NCI-H2107 treated with DMSO at 0.1 percent for 48 hours (cell line): Measurements from ENCODE around the gene CHI3L1.
A peak's percentile ranks its signal among the peaks of the same experiment; 100 is the strongest.

ENCODE experiments used
- DNase-seq: peaks from one replicate; lab custom pipeline; 2025; ENCODE audit not compliant: unreplicated experiment; lab: John Stamatoyannopoulos, UW

Gene CHI3L1

DNA sequence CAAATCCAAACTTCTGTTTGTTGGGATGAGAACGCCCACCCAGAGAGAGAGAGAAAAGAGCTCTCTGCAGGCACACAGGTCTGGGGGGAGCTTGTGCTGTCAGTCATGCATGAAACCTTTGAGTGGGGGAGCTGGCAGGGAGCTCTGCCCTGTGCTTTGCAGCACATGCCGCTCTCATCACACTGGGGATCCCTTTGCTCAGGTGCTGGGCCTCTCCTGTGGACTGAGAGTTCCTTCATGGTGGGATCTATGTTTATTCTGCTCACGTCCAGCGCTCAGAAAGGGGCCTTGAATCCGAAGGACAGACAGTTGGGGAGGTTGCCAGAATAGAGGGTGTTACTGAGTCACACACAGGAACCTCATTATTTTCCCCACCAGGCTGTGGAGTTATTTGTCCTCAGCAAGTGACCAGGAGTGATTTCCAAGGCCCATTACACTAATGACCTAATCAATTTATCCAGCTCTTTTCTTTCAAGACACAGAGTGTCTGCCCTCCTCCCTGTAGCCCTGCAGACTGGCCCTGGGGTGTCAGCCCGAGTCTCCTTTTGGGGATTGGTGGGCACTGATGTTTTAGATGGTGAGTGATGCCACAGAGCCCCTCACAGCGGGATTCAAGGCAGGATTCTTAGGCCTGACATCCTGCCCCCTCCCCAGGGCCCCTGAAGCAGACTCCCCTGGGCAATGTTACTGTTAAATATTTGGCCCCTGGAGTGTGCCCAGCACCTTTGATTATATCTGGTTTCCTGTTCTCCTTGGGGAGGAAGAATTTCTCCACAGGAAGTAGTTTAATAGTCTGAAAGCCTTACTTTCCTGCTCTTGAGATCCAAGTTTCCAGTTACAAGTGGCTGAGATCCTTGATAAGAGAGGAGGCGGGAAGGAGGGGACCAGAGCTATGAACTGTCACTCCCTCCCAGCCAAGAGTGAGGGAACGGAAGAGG lies 33.2 kb downstream of the CHI3L1 start:
- peak; percentile 30 for DNase-seq

DNA sequence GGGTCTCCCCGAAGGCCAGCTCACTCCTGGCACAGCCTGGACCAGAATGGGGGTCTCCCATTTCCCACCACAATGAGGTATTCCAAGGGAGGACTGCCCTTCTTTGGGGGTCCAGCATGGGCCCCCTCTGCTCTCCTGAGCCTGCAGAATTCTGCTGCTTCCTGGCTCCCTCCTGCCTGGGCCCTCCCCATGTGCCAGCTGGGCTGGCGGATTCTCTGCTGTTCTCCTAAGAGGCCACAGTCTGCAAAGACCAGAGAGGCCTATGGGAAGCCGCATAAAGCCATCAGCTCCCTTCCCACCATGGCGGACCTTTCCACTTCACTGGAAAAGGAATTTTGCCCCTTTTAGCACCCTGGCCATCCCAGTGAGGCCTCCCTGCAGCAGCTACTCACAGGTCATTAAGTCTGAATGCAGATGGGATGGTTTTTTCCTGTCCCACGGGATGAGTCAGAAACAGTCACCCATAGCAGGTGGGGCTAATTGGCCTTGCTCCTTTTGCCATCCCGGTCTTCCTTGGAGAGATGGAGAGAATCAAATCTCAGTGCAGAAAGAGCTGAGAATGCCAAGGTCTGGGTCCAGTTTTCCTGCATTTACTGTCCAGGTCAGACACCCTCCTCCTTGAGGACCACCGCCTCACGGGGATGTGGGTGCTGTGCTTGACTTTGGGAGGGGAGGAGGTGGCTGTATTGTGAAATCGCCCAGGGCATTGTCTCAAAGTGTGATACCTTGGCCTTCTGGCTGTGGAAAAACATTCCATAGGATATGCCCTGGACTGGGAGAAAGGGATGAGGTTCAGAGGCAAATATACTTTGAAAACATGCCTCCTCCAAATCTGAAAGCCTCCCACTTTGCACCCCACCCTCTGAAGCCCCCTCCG lies 34.1 kb downstream of the CHI3L1 start:
- peak; percentile 41 for DNase-seq

DNA sequence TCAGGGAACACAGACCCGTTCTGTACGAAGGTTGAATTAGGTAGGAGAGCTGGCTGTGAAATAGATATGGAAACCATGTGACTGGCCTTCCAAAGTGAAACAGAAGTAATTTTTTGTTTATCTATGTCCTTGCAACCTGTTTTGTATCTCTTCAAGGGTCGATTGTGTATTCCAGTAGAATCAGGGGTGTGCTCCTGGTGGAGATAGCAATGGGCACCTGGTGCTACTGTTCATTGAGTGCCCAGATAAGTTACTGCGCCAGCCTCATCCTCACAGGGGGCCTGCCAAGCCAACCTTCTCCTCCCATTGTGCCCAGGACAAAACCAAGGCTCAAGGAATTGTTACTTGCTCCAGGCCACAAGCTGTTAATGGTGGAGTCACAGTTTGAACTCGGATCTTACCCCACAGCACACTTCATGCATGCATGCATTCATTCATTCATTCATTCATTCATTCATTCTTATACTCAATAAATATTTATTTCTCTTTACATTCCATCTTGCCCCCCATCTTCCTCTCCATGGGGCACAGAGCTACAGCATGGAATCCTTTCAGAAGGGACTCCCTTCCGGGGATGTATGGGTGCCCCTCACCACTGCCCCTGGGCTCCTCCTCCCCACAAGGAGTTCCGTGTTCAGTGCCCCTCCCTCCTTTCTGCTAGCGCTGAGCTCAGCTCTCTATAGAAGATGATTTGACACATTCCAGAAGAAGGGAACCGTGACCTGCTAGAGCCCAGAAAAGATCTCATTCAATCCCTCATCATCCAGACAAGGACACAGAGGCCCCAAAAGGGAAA lies 34.9 kb downstream of the CHI3L1 start:
- DNase-seq, result no peak

DNA sequence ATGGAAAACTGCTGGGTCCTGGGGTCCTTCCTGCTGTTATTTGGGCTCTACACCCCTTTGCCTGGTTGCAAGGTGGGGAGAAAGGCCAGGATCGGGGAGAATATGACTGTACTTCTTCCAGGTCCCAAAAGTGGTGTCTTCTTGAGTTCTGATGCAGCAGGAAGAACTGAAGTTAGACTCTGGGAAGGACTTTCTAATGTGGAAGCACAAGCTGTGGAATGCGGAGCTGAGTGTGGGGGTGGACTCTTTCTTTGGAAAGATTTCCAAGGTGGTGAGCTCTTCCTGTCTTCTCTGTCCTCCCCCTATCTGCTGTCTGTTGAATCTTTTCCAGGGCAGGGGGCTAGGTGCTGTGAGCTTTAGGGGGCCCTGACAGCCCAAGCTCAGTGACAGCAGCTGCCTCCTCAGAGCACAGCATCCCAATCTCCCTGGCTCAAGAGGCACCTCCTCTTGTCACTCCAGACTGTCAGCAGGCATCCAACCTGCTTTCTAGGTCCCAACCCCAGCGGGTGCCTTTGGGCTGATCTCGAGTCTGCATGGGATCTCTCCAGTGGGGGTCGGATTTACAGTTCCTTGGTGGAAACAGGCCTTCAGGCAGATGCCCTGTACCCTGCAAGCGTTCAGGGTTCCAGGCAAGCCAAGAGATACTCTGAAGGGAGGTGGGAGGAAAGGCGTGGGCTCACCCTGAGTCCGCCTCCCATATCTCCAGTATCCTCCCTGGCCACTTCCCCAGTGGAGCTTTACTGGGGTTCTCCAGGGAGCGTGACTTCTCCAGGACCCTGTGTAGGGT lies 35.8 kb downstream of the CHI3L1 start:
- no peak for DNase-seq

GRCh38 chr1:203149188-203149840 lies 37.2 kb downstream of the CHI3L1 start:
- DNase-seq, result no peak

GRCh38 chr1:203148579-203148978 lies 37.9 kb downstream of the CHI3L1 start:
- DNase-seq, result no peak

- no peak for DNase-seq
Observed at GRCh38 chr1:203148127-203148526, 38.4 kb downstream of the CHI3L1 start.

- DNase-seq, result no peak
Observed at GRCh38 chr1:203147376-203147775, 39.1 kb downstream of the CHI3L1 start.

DNA sequence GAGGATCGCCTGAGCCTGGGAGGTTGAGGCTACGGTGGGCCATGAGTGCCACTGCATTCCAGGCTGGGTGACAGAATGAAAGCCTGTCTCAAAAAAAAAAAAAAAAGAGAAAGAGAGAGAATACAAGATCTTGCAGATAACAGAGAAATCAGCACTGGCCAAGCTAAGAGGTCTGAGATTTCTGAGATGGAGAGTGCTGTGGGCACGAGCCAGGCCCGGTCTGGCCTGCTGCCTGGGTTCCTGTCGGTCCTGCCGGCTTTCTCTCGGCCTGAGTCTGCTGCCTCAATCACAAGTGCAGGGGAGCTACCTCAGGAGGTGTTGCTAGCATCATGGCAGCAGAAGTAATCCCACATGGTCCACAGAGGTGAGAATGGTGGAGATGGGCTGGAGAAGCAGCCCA lies 40.0 kb downstream of the CHI3L1 start:
- no peak for DNase-seq

DNA sequence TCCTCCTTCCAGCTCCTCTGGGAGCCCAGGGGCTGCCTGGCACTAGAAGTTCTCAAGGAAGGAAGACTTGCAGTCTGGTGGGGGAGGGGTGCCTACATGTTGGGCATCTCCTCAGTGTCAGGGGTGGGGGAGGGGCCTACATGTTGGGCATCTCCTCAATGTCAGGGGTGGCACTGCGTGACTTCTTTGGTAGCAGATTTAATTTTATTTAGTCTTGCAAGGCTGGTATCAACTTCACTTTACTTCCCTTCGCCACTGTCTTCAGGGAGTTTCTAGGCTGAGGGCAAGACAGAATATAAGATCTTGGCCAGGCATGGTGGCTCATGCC lies 40.5 kb downstream of the CHI3L1 start:
- DNase-seq, result no peak

- DNase-seq, result no peak
Observed at GRCh38 chr1:203145321-203146041, 41.0 kb downstream of the CHI3L1 start.

- DNase-seq, result no peak
Observed at GRCh38 chr1:203144661-203145060, 41.8 kb downstream of the CHI3L1 start.

GRCh38 chr1:203143641-203144040 lies 42.9 kb downstream of the CHI3L1 start:
- DNase-seq, result no peak

- peak; percentile 99 for DNase-seq
Observed at GRCh38 chr1:203142684-203143408, 43.7 kb downstream of the CHI3L1 start.

- no peak for DNase-seq
Observed at GRCh38 chr1:203142124-203142523, 44.4 kb downstream of the CHI3L1 start.

DNA sequence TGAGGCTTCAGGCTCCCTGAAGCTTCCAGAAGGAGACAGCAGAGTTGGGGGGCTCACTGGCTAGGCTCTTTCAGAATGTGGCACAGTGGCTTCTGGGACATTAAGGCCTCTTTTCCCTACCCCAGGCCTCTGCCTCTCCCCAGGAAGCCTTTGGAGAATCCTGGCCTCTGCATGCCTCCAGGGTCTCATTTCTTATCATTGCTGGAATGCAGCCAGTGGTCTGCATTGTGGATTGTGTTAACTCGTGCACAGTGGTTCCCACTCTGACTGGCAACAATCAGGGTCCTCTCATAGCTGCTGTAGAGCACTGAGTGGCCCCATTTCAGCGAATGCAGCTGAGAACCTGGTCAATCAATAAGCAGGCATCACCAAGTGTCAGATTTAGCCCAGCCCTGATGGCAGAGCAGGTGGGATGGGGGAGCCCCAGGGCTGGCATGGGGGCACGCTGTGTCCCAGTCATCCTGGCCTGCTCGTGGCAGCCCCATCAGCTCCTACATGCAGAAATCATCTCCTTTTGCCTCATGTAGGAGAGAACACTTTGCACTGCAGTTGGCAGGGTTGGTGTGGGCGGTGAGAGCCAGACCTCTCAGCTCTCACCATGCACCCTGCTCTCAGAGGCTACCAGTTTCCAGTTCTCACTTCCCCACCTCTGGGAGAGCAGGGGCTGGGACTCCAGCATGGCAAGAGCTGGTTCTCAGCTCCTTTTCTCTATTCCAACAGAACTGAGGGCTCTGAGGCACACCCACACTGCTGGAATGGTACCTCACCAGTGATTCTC lies 45.6 kb downstream of the CHI3L1 start:
- DNase-seq, result no peak

GRCh38 chr1:203139976-203140475 lies 46.5 kb downstream of the CHI3L1 start:
- DNase-seq, result no peak

DNA sequence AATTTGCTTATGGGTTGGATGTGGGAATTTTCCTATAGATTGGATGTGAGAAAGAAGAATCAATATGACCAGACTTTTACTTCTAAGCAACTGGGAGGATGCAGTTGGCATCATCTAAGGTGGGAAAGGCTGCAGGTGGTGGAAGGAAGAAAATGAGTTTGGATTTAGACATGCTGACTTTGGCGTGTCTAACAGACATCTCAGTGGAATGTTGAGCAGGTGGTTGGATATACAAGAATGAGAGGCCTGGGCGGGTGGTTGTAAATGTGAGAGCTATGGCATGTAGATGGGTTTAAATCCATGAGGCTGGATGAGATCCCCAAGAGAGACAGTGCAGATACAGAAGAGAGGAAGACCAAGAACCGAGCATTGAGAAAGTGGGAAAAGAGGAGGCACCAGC lies 48.4 kb downstream of the CHI3L1 start:
- no peak for DNase-seq
